Epithelial cell of proximal tubule (primary cell): ENCODE measurements around the gene KAT6B. TPM values are rescaled to one million over a fixed set of nuclear protein-coding genes. Genes with fewer than 3 reads are reported as not detected.

Experiments
- DNase-seq: peaks from one replicate; pipeline ENCODE4 v3.0.0-alpha.2; 2011; ENCODE audit warnings: low read depth
- H3K4me3 ChIP-seq: 2 replicates; pipeline ENCODE4 v1.5.1; 2011; ENCODE audit warnings: low read depth, mild to moderate bottlenecking, low read length
- total RNA-seq: library from RNA; depleted of rRNA; stranded (reverse); fragments of >200 nt; gene quantifications from 2 replicates; pipeline ENCODE4 v1.2.3, GENCODE V29; 2015
- TF ChIP-seq, protein P1 (sequence below): conservative IDR thresholded peaks from 2 replicates; pipeline ENCODE4 v1.5.1; 2012; ENCODE audit warnings: low read depth, mild to moderate bottlenecking, low read length

The KAT6B gene
- total RNA-seq, 1 donor from 2014 or later: 10.1 TPM

DNA sequence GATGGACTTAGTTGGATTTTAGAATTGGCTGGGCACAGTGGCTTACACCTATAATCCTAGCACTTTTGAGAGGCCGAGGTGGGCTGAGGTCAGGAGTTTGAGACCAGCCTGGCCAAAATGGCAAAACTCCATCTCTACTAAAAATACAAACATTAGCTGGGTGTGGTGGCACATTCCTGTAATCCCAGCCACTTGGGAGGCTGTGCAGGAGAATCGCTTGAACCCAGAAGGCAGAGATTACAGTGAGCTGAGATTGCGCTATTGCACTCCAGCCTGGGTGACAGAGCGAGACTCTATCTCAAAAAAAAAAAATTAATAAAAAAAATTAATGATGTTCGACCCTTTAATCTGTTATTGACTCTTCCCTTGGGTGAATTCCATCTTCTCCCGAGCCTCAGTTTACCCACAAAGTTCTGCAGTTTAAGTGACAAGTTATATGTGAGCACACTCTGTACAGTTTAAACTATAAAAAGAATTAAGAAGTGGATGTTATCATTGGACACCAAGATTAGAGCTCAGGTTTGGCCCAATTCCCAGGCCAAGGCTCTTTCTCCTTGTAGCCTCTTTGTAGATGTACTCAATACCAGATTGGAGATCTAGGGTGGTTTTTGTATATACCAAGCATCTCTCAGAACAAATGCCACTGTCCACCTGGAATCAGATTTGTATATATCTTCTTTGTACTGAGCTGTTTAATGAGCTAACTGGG lies 15.0 kb downstream of the KAT6B start:
- DNase-seq: no peak
- TF ChIP-seq, protein P1, sequence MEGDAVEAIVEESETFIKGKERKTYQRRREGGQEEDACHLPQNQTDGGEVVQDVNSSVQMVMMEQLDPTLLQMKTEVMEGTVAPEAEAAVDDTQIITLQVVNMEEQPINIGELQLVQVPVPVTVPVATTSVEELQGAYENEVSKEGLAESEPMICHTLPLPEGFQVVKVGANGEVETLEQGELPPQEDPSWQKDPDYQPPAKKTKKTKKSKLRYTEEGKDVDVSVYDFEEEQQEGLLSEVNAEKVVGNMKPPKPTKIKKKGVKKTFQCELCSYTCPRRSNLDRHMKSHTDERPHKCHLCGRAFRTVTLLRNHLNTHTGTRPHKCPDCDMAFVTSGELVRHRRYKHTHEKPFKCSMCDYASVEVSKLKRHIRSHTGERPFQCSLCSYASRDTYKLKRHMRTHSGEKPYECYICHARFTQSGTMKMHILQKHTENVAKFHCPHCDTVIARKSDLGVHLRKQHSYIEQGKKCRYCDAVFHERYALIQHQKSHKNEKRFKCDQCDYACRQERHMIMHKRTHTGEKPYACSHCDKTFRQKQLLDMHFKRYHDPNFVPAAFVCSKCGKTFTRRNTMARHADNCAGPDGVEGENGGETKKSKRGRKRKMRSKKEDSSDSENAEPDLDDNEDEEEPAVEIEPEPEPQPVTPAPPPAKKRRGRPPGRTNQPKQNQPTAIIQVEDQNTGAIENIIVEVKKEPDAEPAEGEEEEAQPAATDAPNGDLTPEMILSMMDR: no peak

DNA sequence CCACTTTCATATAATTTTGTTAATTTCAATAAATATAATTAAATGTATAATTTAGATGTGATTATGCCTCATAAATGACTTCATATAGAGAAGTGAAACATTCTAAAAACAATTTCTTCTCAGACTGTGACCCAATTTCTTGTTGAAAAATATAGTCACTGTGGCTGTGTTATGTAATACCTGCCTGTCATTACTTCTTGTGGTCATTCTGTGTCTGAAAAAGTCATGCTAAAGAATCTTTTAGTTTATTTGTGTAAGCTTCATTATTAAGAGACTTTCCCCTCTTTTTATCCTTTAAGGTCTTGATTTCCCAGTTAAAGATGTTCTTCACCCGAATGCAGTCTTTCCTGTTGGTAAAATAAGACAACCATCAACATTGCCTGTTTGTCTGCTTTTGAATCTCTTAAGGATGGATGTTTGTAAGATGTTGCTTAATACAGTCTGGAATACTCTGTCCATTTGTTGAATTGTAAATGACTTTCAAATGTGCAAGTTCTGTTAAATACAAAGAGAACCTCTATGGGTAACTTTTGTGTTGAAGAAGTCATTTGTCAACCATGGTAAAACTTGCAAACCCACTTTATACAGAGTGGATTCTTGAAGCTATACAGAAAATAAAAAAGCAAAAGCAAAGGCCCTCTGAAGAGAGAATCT lies 16.0 kb downstream of the KAT6B start:
- DNase-seq: no peak
- H3K4me3 ChIP-seq: no peak overlapping the region
- TF ChIP-seq, protein P1: no peak

More for the DNA sequence above, 15.0 kb downstream of the KAT6B start:
- no peak overlapping the region for H3K4me3 ChIP-seq

DNA sequence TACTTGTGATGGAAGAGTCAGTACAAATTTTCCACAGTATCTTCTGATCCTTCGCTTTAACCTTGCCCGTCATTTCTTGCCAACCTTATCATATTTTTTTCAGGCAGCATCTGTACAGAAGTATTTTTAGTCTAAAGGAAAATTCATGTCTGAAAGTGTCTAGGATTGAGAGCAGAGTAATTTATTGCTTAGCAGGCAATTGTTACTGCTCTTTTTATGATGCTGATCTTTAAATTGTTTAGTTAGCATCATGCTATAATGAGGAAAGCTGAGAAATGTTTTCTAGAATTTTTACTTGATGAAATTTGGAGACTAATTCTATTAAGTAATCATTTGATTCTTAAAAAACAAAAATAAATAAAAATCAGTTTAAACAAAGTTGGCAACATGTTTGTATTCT lies 20.6 kb downstream of the KAT6B start:
- DNase-seq: no peak
- TF ChIP-seq, protein P1: no peak
- H3K4me3 ChIP-seq: no peak overlapping the region

- DNase-seq: no peak
- TF ChIP-seq, protein P1: no peak
- no peak overlapping the region for H3K4me3 ChIP-seq
Observed at GRCh38 chr10:74851831-74852230, 25.4 kb downstream of the KAT6B start.

GRCh38 chr10:74852381-74852780 lies 26.0 kb downstream of the KAT6B start:
- no peak for DNase-seq
- no peak overlapping the region for H3K4me3 ChIP-seq
- TF ChIP-seq, protein P1: no peak

DNA sequence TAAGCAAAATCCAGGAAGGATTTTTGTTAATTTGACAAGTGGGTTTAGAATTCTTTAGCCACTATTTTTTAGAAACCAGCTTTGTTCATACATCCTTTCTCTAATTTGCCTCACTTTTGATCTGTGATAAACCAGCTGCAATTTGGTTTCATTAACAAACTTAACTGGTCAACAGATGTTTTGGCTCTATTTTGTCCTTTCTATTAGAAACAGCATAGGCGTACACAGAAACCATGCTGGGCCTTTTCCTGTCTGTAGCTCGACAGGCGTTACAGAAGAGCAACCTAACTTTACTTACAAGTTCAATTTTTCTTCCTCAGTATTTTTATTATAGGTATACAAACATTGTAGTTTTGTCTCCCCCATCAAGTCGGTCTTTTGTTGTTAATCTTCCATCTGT lies 28.2 kb downstream of the KAT6B start:
- no peak overlapping the region for H3K4me3 ChIP-seq
- TF ChIP-seq, protein P1: no peak
- no peak for DNase-seq

GRCh38 chr10:74855027-74855426 lies 28.6 kb downstream of the KAT6B start:
- TF ChIP-seq, protein P1: no peak
- no peak overlapping the region for H3K4me3 ChIP-seq
- DNase-seq: no peak
